Measurements from ENCODE around the gene MYO1B.

- TF ChIP-seq POLR2A (IDR thresholded peaks at IDR 0.05; ENCODE audit: low read depth, low read length), result no peak
- no peak for TF ChIP-seq POLR2AphosphoS5 (IDR thresholded peaks at IDR 0.05; ENCODE audit: low read depth, low read length)
Measured at GRCh38 chr2:191199929-191200512, 45.2 kb upstream of the MYO1B start.

All from GM12892 (cell line).